ENCODE results near the gene B3GNT2. TPM values are rescaled to one million over a fixed set of nuclear protein-coding genes. Genes with fewer than 3 reads are reported as not detected.

B3GNT2 gene
- total and polyA plus RNA-seq, 2 of the 4 experiments (the other 2 are of a cell fraction), result 5.0 to 11.1 TPM

Small RNA genes within 50 kb of the gene (microRNA-seq; reads per million reads assigned to microRNA genes)
- gene MIR5192 (ENCODE audit: insufficient read depth in 1 of 2, insufficient read length in 1 of 2, unreplicated experiment in 1 of 2) (0 reads per million in 2 experiments), gene RN7SL51P (ENCODE audit: insufficient read depth, insufficient read length) (not detected)

Small RNA genes within 50 kb of the gene (small RNA-seq; reads per million reads assigned to genes)
- gene MIR5192 (0 reads per million in 5 experiments), gene RN7SL51P (0 reads per million in 5 experiments)
